ENCODE measurements around the gene GIMD1. TPM values are rescaled to one million over a fixed set of nuclear protein-coding genes. Genes with fewer than 3 reads are reported as not detected.

Gene GIMD1
- total RNA-seq, 1 donor from 2014 or later, result not detected

DNA sequence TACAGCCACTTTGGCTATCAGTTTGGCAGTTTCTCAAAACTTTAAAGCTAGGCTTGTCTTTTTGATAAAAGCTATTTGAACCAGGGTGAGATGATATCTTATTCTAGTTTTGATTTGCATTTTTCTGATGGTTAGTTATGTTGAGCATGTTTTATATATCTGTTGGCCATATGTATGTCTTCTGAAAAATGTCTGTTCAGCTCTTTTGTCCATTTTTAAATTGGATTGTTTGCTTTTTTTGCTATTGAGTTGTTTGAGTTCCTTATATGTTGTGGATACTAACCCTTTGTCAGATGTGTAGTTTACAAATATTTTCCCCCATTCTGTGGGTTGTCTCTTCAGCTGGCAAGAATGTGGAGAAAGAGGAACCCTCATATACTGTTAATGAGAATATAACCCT is 11.6 kb upstream of the GIMD1 start:
- Histone ChIP-seq H3K27ac (ENCODE audit: low read depth, low read length) (no peak overlapping the region), H3K4me3 (ENCODE audit: insufficient read depth, low read depth, low read length) (no peak overlapping the region), H2AFZ (ENCODE audit: low read depth, low read length) (no peak overlapping the region), H3K36me3 (ENCODE audit: insufficient read depth, low read length) (no peaks in the 10 kb centered on the region), H3K9me3 (ENCODE audit: insufficient read depth, low read depth, low read length) (no peaks in the 10 kb centered on the region), H3K4me1 (ENCODE audit: insufficient read depth, low read length) (no peaks in the 10 kb centered on the region), H3K79me2 (ENCODE audit: insufficient read depth, low read length) (no peaks in the 10 kb centered on the region), H3K4me2 (ENCODE audit: low read length) (no peak overlapping the region), H4K20me1 (ENCODE audit: insufficient read depth, low read length) (no peaks in the 10 kb centered on the region), H3K9ac (ENCODE audit: low read length) (no peak overlapping the region), H3K27me3 (ENCODE audit: insufficient read depth, low read length) (no peaks in the 10 kb centered on the region)
- Mint-ChIP-seq H3K9me3 (ENCODE audit: unreplicated experiment) (no peaks in the 10 kb centered on the region), H3K4me1 (ENCODE audit: low read depth, unreplicated experiment) (no peaks in the 10 kb centered on the region), H3K27me3 (ENCODE audit: low read depth, unreplicated experiment) (no peaks in the 10 kb centered on the region), H3K27ac (ENCODE audit: unreplicated experiment) (no peak overlapping the region), H3K4me3 (ENCODE audit: unreplicated experiment) (no peak overlapping the region), H3K36me3 (ENCODE audit: low read depth, unreplicated experiment) (no peaks in the 10 kb centered on the region)
- FAIRE-seq (no peak), DNase-seq (ENCODE audit: low read depth) (no peak)
- TF ChIP-seq, protein P1, sequence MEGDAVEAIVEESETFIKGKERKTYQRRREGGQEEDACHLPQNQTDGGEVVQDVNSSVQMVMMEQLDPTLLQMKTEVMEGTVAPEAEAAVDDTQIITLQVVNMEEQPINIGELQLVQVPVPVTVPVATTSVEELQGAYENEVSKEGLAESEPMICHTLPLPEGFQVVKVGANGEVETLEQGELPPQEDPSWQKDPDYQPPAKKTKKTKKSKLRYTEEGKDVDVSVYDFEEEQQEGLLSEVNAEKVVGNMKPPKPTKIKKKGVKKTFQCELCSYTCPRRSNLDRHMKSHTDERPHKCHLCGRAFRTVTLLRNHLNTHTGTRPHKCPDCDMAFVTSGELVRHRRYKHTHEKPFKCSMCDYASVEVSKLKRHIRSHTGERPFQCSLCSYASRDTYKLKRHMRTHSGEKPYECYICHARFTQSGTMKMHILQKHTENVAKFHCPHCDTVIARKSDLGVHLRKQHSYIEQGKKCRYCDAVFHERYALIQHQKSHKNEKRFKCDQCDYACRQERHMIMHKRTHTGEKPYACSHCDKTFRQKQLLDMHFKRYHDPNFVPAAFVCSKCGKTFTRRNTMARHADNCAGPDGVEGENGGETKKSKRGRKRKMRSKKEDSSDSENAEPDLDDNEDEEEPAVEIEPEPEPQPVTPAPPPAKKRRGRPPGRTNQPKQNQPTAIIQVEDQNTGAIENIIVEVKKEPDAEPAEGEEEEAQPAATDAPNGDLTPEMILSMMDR (IDR thresholded peaks at IDR 0.05; ENCODE audit: insufficient read depth, low read depth, low read length), result no peak
- no peak for TF ChIP-seq EZH2 (IDR thresholded peaks at IDR 0.05; ENCODE audit: insufficient read depth, low read length)

DNA sequence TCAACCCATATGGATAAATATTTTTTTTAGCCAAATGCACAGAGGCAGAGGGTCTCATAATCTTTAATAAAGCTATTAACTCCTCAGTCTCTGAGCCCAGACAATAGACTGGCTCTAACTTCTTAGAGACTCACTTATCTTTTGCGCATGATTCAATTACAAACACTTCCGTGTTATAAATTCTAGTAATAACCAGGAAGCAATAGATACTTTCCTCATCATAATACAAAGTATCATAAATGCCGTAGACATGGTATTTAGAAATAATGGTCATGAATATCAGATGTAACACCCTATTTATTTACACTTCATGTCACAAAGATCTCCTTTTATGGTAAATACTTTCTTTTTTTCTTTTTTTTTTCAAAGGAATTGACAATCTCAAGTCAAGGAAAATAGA is 4.4 kb upstream of the GIMD1 start:
- no peak overlapping the region for H3K27ac ChIP-seq (ENCODE audit: low read depth, low read length)
- Mint-ChIP-seq H3K4me3 (ENCODE audit: unreplicated experiment) (no peak overlapping the region), H3K27me3 (ENCODE audit: low read depth, unreplicated experiment) (no peaks in the 10 kb centered on the region), H3K36me3 (ENCODE audit: low read depth, unreplicated experiment) (no peaks in the 10 kb centered on the region), H3K9me3 (ENCODE audit: unreplicated experiment) (no peaks in the 10 kb centered on the region), H3K27ac (ENCODE audit: unreplicated experiment) (no peak overlapping the region), H3K4me1 (ENCODE audit: low read depth, unreplicated experiment) (no peaks in the 10 kb centered on the region)
- FAIRE-seq, result no peak
- H3K36me3 ChIP-seq (ENCODE audit: insufficient read depth, low read length), result no peaks in the 10 kb centered on the region
- H3K27me3 ChIP-seq (ENCODE audit: insufficient read depth, low read length), result no peaks in the 10 kb centered on the region
- no peaks in the 10 kb centered on the region for H3K4me1 ChIP-seq (ENCODE audit: insufficient read depth, low read length)
- no peaks in the 10 kb centered on the region for H3K79me2 ChIP-seq (ENCODE audit: insufficient read depth, low read length)
- H4K20me1 ChIP-seq (ENCODE audit: insufficient read depth, low read length), result no peaks in the 10 kb centered on the region
- no peak overlapping the region for H3K4me3 ChIP-seq (ENCODE audit: insufficient read depth, low read depth, low read length)
- no peak for DNase-seq (ENCODE audit: low read depth)
- H3K4me2 ChIP-seq (ENCODE audit: low read length), result no peak overlapping the region
- no peak for TF ChIP-seq EZH2 (IDR thresholded peaks at IDR 0.05; ENCODE audit: insufficient read depth, low read length)
- TF ChIP-seq, protein P1 (IDR thresholded peaks at IDR 0.05; ENCODE audit: insufficient read depth, low read depth, low read length), result no peak
- H3K9me3 ChIP-seq (ENCODE audit: insufficient read depth, low read depth, low read length), result no peaks in the 10 kb centered on the region
- no peak overlapping the region for H2AFZ ChIP-seq (ENCODE audit: low read depth, low read length)
- no peak overlapping the region for H3K9ac ChIP-seq (ENCODE audit: low read length)

DNA sequence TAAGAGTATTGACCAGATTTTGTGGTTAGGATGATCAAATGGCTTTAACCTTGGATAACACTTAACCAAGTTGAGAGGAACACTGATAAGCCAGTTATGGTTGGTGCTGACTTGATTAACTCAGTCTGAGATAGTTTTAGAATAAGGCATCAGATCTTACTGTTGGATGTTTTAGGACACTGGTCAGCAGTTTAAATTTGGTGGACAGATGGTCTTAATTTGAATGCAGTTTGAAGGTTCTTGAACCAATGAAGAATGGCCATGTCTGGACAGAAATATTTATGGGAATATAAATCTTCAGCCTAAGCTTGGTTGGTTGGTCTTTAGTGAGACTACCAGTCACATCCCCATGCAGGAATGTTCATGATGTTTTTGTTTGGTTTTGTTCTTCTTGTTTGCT is 2.6 kb upstream of the GIMD1 start:
- no peak overlapping the region for H3K27ac Mint-ChIP-seq (ENCODE audit: unreplicated experiment)
- Histone ChIP-seq H3K4me1 (ENCODE audit: insufficient read depth, low read length) (peaks cover 3% of the 10 kb centered on the region), H2AFZ (ENCODE audit: low read depth, low read length) (no peak overlapping the region), H3K36me3 (ENCODE audit: insufficient read depth, low read length) (no peaks in the 10 kb centered on the region), H3K27me3 (ENCODE audit: insufficient read depth, low read length) (no peaks in the 10 kb centered on the region), H3K9ac (ENCODE audit: low read length) (no peak overlapping the region), H4K20me1 (ENCODE audit: insufficient read depth, low read length) (no peaks in the 10 kb centered on the region), H3K27ac (ENCODE audit: low read depth, low read length) (no peak overlapping the region), H3K9me3 (ENCODE audit: insufficient read depth, low read depth, low read length) (peaks cover 3% of the 10 kb centered on the region), H3K79me2 (ENCODE audit: insufficient read depth, low read length) (no peaks in the 10 kb centered on the region), H3K4me3 (ENCODE audit: insufficient read depth, low read depth, low read length) (no peak overlapping the region), H3K4me2 (ENCODE audit: low read length) (no peak overlapping the region)
- DNase-seq (ENCODE audit: low read depth) (no peak), FAIRE-seq (no peak)
- H3K9me3 Mint-ChIP-seq (ENCODE audit: unreplicated experiment), result no peaks in the 10 kb centered on the region
- H3K36me3 Mint-ChIP-seq (ENCODE audit: low read depth, unreplicated experiment), result no peaks in the 10 kb centered on the region
- no peaks in the 10 kb centered on the region for H3K27me3 Mint-ChIP-seq (ENCODE audit: low read depth, unreplicated experiment)
- peaks cover 3% of the 10 kb centered on the region for H3K4me1 Mint-ChIP-seq (ENCODE audit: low read depth, unreplicated experiment)
- H3K4me3 Mint-ChIP-seq (ENCODE audit: unreplicated experiment), result no peak overlapping the region
- TF ChIP-seq EZH2 (IDR thresholded peaks at IDR 0.05; ENCODE audit: insufficient read depth, low read length), result no peak
- TF ChIP-seq, protein P1 (IDR thresholded peaks at IDR 0.05; ENCODE audit: insufficient read depth, low read depth, low read length), result no peak
